Peyer's patch (tissue), 4 donors: ENCODE results near the gene CRELD1.

Source experiments
- CTCF ChIP-seq, 6 experiments: fragments of 450-650 bp in 4 of 6; fragments of 200-600 bp in 2 of 6; sonication (generic) in 1 of 6; IDR thresholded peaks; one replicate each; pipeline ENCODE4 v1.5.1; 2017 to 2019; ENCODE audit warnings: antibody characterized with exemption in 6 of 6, mild to moderate bottlenecking in 3 of 6, moderate library complexity in 1 of 6
- POLR2A ChIP-seq, 2 donors: fragments of 450-650 bp; IDR thresholded peaks; one replicate each; pipeline ENCODE4 v1.5.1; 2017; ENCODE audit warnings: antibody characterized with exemption in 2 of 2, mild to moderate bottlenecking in 2 of 2, moderate library complexity in 2 of 2

- TF ChIP-seq CTCF (IDR thresholded peaks at IDR 0.05), result no peak
- no peak for TF ChIP-seq POLR2A (IDR thresholded peaks at IDR 0.05)
These were observed 44.2 kb upstream of the CRELD1 start for GRCh38 chr3:9889405-9889804.
